Left renal cortex interstitium (tissue), 4 donors: ENCODE results near the gene IGSF23. TPM values are rescaled to one million over a fixed set of nuclear protein-coding genes. Genes with fewer than 3 reads are reported as not detected.
"Not testable (repeated sequence)": the region's sequence is repeated elsewhere in the genome, so short reads cannot be mapped to it uniquely, and the experiment has no call there.

Source experiments
- DNase-seq, 4 donors: peaks; one replicate each; pipeline ENCODE4 v3.0.0-alpha.2; 2013; ENCODE audit warnings: low read depth in 4 of 4, low spot score in 2 of 4, missing footprints in 1 of 4
- polyA plus RNA-seq, 4 donors: library from polyadenylated mRNA; unstranded; fragments of 120-200 nt; gene quantifications; one replicate each; pipeline ENCODE4 v1.2.1, GENCODE V29; 2013; ENCODE audit not compliant: insufficient read length in 4 of 4

Gene IGSF23
- polyA plus RNA-seq, 4 donors = 0.99 to 1.7 (median 1.4) TPM

- no peak for DNase-seq
Measured at GRCh38 chr19:44585371-44586133, 27.8 kb upstream of the IGSF23 start.

GRCh38 chr19:44587963-44588770, 25.2 kb upstream of the IGSF23 start:
- no peak for DNase-seq

DNA sequence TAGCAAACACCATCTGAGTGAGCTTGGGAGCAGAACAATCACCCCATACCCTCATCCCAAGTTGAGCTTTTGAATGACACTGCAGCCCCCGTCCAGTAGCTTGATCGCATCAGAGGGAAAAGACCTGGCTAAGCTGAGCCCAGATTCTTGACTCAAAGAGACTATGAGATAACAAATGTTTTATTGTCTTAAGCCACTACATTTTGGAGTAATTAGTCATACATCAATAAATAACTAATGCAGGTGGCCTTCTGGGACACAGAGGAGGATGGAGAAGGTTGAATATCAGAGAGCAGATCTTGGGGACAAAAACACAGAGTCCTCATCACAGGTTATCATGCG, 24.6 kb upstream of the IGSF23 start:
- no peak for DNase-seq

DNA sequence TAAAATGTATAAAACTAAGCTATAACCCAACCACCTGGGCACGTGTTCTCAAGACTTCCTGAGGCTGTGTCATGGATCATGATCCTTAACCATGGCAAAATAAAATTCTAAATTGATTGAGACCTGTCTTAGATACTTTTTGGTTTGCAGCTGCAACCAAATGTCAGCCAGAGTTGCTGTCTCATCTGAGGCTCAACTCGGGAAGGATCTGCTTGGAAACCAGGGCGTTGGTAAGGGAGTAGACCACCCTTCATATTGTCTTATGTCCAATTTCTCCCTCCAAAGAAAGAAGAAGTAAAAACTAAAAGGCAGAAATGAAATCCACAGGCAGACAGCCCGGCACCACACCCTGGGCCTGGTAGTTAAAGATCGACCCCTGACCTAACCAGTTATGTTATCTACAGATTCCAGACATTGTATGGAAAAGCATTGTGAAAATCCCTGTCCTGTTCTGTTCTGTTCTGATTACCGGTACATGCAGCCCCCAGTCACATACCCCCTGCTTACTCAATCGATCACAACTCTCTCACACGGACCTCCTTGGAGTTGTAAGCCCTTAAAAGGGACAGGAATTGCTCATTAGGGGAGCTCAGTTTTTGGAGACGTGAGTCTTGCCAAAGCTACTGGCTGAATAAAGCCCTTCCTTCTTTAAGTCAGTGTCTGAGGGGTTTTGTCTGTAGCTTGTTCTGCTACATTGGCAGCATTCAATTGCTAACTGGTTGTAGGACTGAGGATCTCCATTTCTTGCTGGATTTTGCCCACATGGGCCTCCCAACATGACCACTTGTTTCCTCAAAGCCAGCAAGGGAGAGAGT, 22.9 kb upstream of the IGSF23 start:
- DNase-seq = no peak

DNA sequence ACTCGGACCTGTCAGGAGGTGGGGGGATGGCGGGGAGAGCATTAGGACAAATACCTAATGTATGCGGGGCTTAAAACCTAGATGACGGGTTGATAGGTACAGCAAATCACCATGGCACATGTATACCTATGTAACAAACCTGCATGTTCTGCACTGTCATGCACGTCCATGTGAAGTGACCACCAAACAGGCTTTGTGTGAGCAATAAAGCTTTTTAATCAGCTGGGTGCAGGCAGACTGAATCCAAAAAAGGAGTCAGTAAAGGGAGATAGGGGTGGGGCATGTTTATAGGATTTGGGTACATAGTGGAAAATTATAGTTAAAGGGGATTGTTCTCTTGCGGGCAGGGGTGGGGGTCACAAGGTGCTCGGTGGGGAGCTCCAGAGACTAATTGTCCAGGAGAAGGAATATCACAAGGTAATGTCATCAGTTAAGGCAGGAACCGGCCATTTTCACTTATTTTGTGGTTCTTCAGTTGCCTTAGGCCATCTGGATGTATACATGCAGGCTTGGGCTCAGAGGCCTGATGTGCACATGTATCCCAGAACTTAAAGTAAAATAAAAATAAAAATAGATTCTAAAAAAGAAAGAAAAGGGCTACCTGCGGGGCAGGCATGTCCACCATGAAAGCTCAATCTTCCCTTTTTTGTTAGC, 21.9 kb upstream of the IGSF23 start:
- DNase-seq = not testable (repeated sequence)

DNA sequence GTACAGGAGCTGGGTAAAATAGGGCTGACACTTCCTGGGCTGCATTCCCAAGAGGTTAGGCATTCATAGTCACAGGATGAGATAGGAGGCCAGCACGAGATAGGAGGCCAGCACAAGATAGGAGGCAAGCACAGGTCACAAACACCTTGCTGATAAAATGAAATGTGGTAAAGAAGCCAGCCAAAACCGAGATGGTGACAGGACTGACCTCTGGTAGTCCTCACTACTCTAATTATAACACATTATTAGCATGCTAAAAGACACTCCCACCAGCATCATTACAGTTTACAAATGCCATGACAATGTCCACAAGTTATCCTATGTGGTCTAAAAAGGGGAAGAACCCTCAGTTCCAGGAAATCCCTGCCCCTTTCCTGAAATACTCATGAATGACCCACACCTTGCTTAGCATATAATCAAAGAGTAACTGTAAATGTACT, 20.9 kb upstream of the IGSF23 start:
- no peak for DNase-seq

- DNase-seq = no peak
Measured at GRCh38 chr19:44593294-44593693, 20.1 kb upstream of the IGSF23 start.

DNA sequence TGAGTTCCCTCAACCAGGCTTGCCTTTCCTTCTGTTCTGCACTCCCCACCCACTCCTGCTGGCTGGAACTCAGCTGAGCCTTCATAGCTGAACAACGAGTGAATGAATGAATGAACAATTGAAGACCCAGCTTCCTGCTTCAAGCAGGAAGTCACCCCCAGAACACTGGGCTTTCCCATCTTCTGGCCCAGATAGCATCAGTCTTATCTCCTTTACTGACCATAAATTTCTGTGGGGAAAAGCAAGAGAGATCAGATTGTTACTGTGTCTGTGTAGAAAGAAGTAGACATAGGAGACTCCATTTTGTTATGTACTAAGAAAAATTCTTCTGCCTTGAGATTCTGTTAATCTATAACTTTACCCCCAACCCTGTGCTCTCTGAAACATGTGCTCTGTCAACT, 19.5 kb upstream of the IGSF23 start:
- not testable (repeated sequence) for DNase-seq

- DNase-seq = no peak
Measured at GRCh38 chr19:44596428-44597130, 16.8 kb upstream of the IGSF23 start.

- DNase-seq = no peak
Measured at GRCh38 chr19:44597131-44597491, 16.3 kb upstream of the IGSF23 start.

GRCh38 chr19:44598355-44598754, 15.0 kb upstream of the IGSF23 start:
- no peak for DNase-seq

- no peak for DNase-seq
Measured at GRCh38 chr19:44598880-44599279, 14.5 kb upstream of the IGSF23 start.

DNA sequence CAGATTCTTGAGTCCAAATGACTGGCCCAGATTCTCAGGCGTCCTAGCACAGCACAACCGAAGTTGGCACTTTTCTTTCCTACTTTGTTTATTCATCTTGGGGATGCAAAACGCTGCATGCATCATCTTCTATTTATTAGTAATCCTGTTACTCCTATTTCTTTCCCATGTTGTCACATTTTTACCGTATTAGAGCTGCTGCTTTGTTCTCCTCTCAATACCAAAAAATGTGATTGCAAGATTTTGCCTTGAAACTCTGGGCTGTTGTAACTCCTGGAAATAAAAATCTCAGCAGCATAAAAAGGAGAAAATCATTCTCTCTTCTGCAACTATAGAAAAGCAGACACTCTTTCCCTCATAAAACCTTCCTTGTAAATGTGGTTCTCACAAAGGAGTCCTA, 12.9 kb upstream of the IGSF23 start:
- DNase-seq = no peak

DNA sequence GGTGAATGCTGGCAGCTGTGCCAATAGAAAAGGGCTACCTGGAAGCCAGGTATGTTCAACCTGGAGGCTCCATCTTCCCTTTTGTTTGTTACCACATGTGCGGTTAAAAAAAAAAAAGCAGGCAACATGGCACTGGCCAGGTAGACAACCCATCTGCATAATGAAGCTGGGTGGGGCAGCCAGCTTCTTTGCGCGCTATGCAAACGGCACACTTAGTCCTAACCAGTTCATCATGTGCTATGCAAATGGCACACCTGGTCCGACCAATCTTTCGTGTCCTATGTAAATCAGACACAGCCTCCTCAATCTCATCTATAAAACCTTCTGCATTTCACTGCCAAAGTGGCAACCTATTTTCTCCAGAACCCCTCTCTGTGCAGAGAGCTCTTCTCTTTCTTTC, 11.3 kb upstream of the IGSF23 start:
- no peak for DNase-seq

- no peak for DNase-seq
Measured at GRCh38 chr19:44603201-44603945, 10.0 kb upstream of the IGSF23 start.

DNA sequence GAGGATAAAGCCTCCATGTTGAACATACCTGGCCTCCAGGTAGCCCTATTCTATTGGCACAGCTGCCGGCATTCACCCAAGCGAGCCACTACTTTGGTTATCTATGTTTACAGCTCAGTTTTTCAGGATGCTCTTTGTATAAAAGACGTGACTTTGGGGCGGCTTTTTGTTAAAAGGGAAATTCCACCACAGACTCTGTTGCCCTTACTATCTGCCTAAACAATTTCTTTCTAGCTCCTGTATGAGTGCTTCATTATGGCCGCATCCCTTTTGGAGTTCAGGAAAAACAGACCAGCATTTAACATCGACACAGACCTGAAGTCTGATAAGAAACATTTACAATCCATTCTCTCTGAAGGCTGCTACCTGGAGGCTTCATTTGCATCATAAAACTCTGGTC, 9.1 kb upstream of the IGSF23 start:
- DNase-seq = no peak

GRCh38 chr19:44605547-44605946, 7.8 kb upstream of the IGSF23 start:
- no peak for DNase-seq

DNA sequence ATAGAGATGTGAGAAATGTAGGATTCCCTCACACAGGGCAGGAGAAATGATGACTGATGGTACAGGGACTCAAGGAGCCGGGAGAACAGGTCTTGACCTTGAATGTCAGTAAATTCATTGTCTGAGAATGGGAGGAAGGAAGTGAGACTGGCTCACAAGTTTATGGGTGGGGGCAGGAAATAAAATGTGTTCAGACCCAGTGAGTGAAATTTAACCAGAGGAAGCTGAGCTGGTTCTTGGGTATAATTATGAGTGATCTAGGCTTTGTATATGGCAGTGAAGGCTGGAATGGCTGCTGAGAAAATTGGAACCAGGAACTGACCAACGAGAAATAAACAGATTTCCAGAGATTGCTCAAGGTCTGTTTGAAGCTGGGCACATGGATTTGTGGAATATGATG, 6.3 kb upstream of the IGSF23 start:
- no peak for DNase-seq

- no peak for DNase-seq
Measured at GRCh38 chr19:44607917-44608316, 5.4 kb upstream of the IGSF23 start.
